GM12875 (cell line): ENCODE data around the gene IL36A.

Experiments
- H3K4me3 ChIP-seq: one replicate; pipeline ENCODE4 v1.5.1; 2011; ENCODE audit warnings: low read depth, low read length, control low read depth
- CTCF ChIP-seq: IDR thresholded peaks from 2 replicates; pipeline ENCODE4 v1.5.1; 2011; ENCODE audit warnings: low read depth, mild to moderate bottlenecking, control low read depth, inconsistent platforms, low read length, moderate library complexity, borderline replicate concordance; ENCODE audit not compliant: insufficient read depth

IL36A gene

GRCh38 chr2:113002677-113003076, 2.6 kb upstream of the IL36A start:
- no peak for TF ChIP-seq CTCF
- no peak overlapping the region for H3K4me3 ChIP-seq

GRCh38 chr2:113007250-113007649, 2.0 kb downstream of the IL36A start:
- H3K4me3 ChIP-seq, result no peak overlapping the region
- TF ChIP-seq CTCF, result no peak

GRCh38 chr2:113009622-113010021, 4.4 kb downstream of the IL36A start:
- H3K4me3 ChIP-seq, result no peak overlapping the region
- TF ChIP-seq CTCF, result no peak

- TF ChIP-seq CTCF, result no peak
- H3K4me3 ChIP-seq, result no peak overlapping the region
Measured at GRCh38 chr2:113010088-113010487, 4.8 kb downstream of the IL36A start.

GRCh38 chr2:113011108-113011507, 5.8 kb downstream of the IL36A start:
- no peak for TF ChIP-seq CTCF
- H3K4me3 ChIP-seq, result no peak overlapping the region

- no peak for TF ChIP-seq CTCF
- no peak overlapping the region for H3K4me3 ChIP-seq
Measured at GRCh38 chr2:113012436-113013335, 7.4 kb downstream of the IL36A start.

- TF ChIP-seq CTCF, result no peak
- no peak overlapping the region for H3K4me3 ChIP-seq
Measured at GRCh38 chr2:113013336-113013661, 8.0 kb downstream of the IL36A start.
